Activated naive CD8-positive, alpha-beta T cell treated with anti-CD3 and anti-CD28 coated beads, Interleukin-2, amount 50 U/mL, for 24 hours (primary cell): ENCODE results near the gene TBX18.

Experiments used
- ATAC-seq: fragments of 150-1000 bp; cut with Tn5 transposase; one replicate; pipeline ENCODE4 v1.10.0; 2021
- DNase-seq: peaks from one replicate; pipeline ENCODE4 v3.0.0; 2021
- H3K27ac Mint-ChIP-seq: one replicate; pipeline ENCODE4 v1.8.0; 2021; ENCODE audit warnings: mild to moderate bottlenecking, mixed read lengths
- H3K27me3 Mint-ChIP-seq: one replicate; pipeline ENCODE4 v1.8.0; 2021; ENCODE audit warnings: mixed read lengths
- H3K36me3 Mint-ChIP-seq: one replicate; pipeline ENCODE4 v1.8.0; 2021; ENCODE audit warnings: low read depth, mixed read lengths
- H3K4me1 Mint-ChIP-seq: one replicate; pipeline ENCODE4 v1.8.0; 2021; ENCODE audit warnings: mixed read lengths
- H3K4me3 Mint-ChIP-seq: one replicate; pipeline ENCODE4 v1.8.0; 2021; ENCODE audit warnings: mild to moderate bottlenecking, moderate library complexity, mixed read lengths
- H3K9me3 Mint-ChIP-seq: one replicate; pipeline ENCODE4 v1.8.0; 2021; ENCODE audit warnings: mixed read lengths

The TBX18 gene

GRCh38 chr6:84743616-84744015 is 20.8 kb downstream of the TBX18 start:
- ATAC-seq (no peak), DNase-seq (no peak)
- Mint-ChIP-seq H3K4me3 (no peak overlapping the region), H3K27ac (no peak overlapping the region), H3K4me1 (no peaks in the 10 kb centered on the region), H3K36me3 (no peaks in the 10 kb centered on the region), H3K9me3 (no peaks in the 10 kb centered on the region), H3K27me3 (no peaks in the 10 kb centered on the region)

GRCh38 chr6:84740385-84740784 is 24.0 kb downstream of the TBX18 start:
- no peaks in the 10 kb centered on the region for H3K9me3 Mint-ChIP-seq
- H3K4me3 Mint-ChIP-seq = no peak overlapping the region
- H3K36me3 Mint-ChIP-seq = no peaks in the 10 kb centered on the region
- DNase-seq = no peak
- H3K27me3 Mint-ChIP-seq = peaks cover 3% of the 10 kb centered on the region
- no peak for ATAC-seq
- no peak overlapping the region for H3K27ac Mint-ChIP-seq
- H3K4me1 Mint-ChIP-seq = no peaks in the 10 kb centered on the region

- no peaks in the 10 kb centered on the region for H3K9me3 Mint-ChIP-seq
- no peaks in the 10 kb centered on the region for H3K36me3 Mint-ChIP-seq
- peaks cover 3% of the 10 kb centered on the region for H3K27me3 Mint-ChIP-seq
- ATAC-seq (peak; percentile 10), DNase-seq (no peak)
- H3K4me1 Mint-ChIP-seq = no peaks in the 10 kb centered on the region
- no peak overlapping the region for H3K27ac Mint-ChIP-seq
- H3K4me3 Mint-ChIP-seq = no peak overlapping the region
Measured at GRCh38 chr6:84739866-84740208, 24.6 kb downstream of the TBX18 start.

GRCh38 chr6:84738996-84739865 is 25.2 kb downstream of the TBX18 start:
- H3K27me3 Mint-ChIP-seq = peaks cover 3% of the 10 kb centered on the region
- ATAC-seq (no peak), DNase-seq (no peak)
- no peak overlapping the region for H3K27ac Mint-ChIP-seq
- H3K36me3 Mint-ChIP-seq = no peaks in the 10 kb centered on the region
- H3K9me3 Mint-ChIP-seq = no peaks in the 10 kb centered on the region
- H3K4me1 Mint-ChIP-seq = no peaks in the 10 kb centered on the region
- no peak overlapping the region for H3K4me3 Mint-ChIP-seq

GRCh38 chr6:84733889-84734288 is 30.5 kb downstream of the TBX18 start:
- Mint-ChIP-seq H3K4me3 (no peak overlapping the region), H3K27me3 (peaks cover 3% of the 10 kb centered on the region), H3K36me3 (no peaks in the 10 kb centered on the region), H3K9me3 (no peaks in the 10 kb centered on the region), H3K4me1 (no peaks in the 10 kb centered on the region), H3K27ac (no peak overlapping the region)
- DNase-seq = no peak
- no peak for ATAC-seq

- Mint-ChIP-seq H3K27me3 (peaks cover under 1% of the 10 kb centered on the region), H3K4me1 (no peaks in the 10 kb centered on the region), H3K36me3 (no peaks in the 10 kb centered on the region), H3K27ac (no peak overlapping the region), H3K4me3 (no peak overlapping the region), H3K9me3 (no peaks in the 10 kb centered on the region)
- ATAC-seq (no peak), DNase-seq (no peak)
Measured at GRCh38 chr6:84731901-84732300, 32.5 kb downstream of the TBX18 start.

GRCh38 chr6:84731401-84731800 is 33.0 kb downstream of the TBX18 start:
- no peak overlapping the region for H3K27ac Mint-ChIP-seq
- no peaks in the 10 kb centered on the region for H3K27me3 Mint-ChIP-seq
- H3K4me3 Mint-ChIP-seq = no peak overlapping the region
- no peaks in the 10 kb centered on the region for H3K36me3 Mint-ChIP-seq
- DNase-seq = no peak
- ATAC-seq = no peak
- H3K9me3 Mint-ChIP-seq = no peaks in the 10 kb centered on the region
- no peaks in the 10 kb centered on the region for H3K4me1 Mint-ChIP-seq

- H3K27me3 Mint-ChIP-seq = no peaks in the 10 kb centered on the region
- no peaks in the 10 kb centered on the region for H3K9me3 Mint-ChIP-seq
- no peaks in the 10 kb centered on the region for H3K4me1 Mint-ChIP-seq
- no peak overlapping the region for H3K27ac Mint-ChIP-seq
- ATAC-seq = no peak
- no peaks in the 10 kb centered on the region for H3K36me3 Mint-ChIP-seq
- H3K4me3 Mint-ChIP-seq = no peak overlapping the region
- DNase-seq = no peak
Measured at GRCh38 chr6:84728602-84729001, 35.8 kb downstream of the TBX18 start.

- Mint-ChIP-seq H3K36me3 (no peaks in the 10 kb centered on the region), H3K27ac (no peak overlapping the region), H3K4me3 (no peak overlapping the region), H3K9me3 (no peaks in the 10 kb centered on the region), H3K4me1 (no peaks in the 10 kb centered on the region), H3K27me3 (no peaks in the 10 kb centered on the region)
- DNase-seq (no peak), ATAC-seq (no peak)
Measured at GRCh38 chr6:84719152-84719551, 45.2 kb downstream of the TBX18 start.

GRCh38 chr6:84718038-84718955 is 46.1 kb downstream of the TBX18 start:
- no peak overlapping the region for H3K4me3 Mint-ChIP-seq
- ATAC-seq = no peak
- H3K9me3 Mint-ChIP-seq = no peaks in the 10 kb centered on the region
- no peaks in the 10 kb centered on the region for H3K36me3 Mint-ChIP-seq
- no peaks in the 10 kb centered on the region for H3K4me1 Mint-ChIP-seq
- H3K27ac Mint-ChIP-seq = no peak overlapping the region
- no peak for DNase-seq
- no peaks in the 10 kb centered on the region for H3K27me3 Mint-ChIP-seq

- H3K4me3 Mint-ChIP-seq = no peak overlapping the region
- peaks cover 2% of the 10 kb centered on the region for H3K27me3 Mint-ChIP-seq
- H3K27ac Mint-ChIP-seq = no peak overlapping the region
- no peaks in the 10 kb centered on the region for H3K9me3 Mint-ChIP-seq
- no peaks in the 10 kb centered on the region for H3K4me1 Mint-ChIP-seq
- DNase-seq (no peak), ATAC-seq (no peak)
- H3K36me3 Mint-ChIP-seq = no peaks in the 10 kb centered on the region
Measured at GRCh38 chr6:84709121-84709520, 55.3 kb downstream of the TBX18 start.

- Mint-ChIP-seq H3K4me3 (no peak overlapping the region), H3K4me1 (no peaks in the 10 kb centered on the region), H3K27me3 (peaks cover 2% of the 10 kb centered on the region), H3K36me3 (no peaks in the 10 kb centered on the region), H3K9me3 (no peaks in the 10 kb centered on the region), H3K27ac (no peak overlapping the region)
- no peak for DNase-seq
- ATAC-seq = no peak
Measured at GRCh38 chr6:84707171-84707570, 57.2 kb downstream of the TBX18 start.

GRCh38 chr6:84696166-84696565 is 68.2 kb downstream of the TBX18 start:
- no peak overlapping the region for H3K4me3 Mint-ChIP-seq
- no peak for DNase-seq
- no peaks in the 10 kb centered on the region for H3K36me3 Mint-ChIP-seq
- no peaks in the 10 kb centered on the region for H3K9me3 Mint-ChIP-seq
- no peak for ATAC-seq
- H3K27me3 Mint-ChIP-seq = no peaks in the 10 kb centered on the region
- H3K4me1 Mint-ChIP-seq = no peaks in the 10 kb centered on the region
- H3K27ac Mint-ChIP-seq = no peak overlapping the region

GRCh38 chr6:84691978-84692623 is 72.3 kb downstream of the TBX18 start:
- no peak overlapping the region for H3K27ac Mint-ChIP-seq
- no peaks in the 10 kb centered on the region for H3K4me1 Mint-ChIP-seq
- DNase-seq (no peak), ATAC-seq (no peak)
- H3K36me3 Mint-ChIP-seq = no peaks in the 10 kb centered on the region
- no peaks in the 10 kb centered on the region for H3K9me3 Mint-ChIP-seq
- no peaks in the 10 kb centered on the region for H3K27me3 Mint-ChIP-seq
- H3K4me3 Mint-ChIP-seq = no peak overlapping the region
